HG03520 (cell line): Measurements from ENCODE around the gene NF2.

ENCODE experiments used
- ATAC-seq: cut with Tn5 transposase; IDR thresholded peaks from one replicate; pipeline ENCODE4 v1.9.1; 2021; ENCODE audit warnings: mild to moderate bottlenecking, moderate library complexity; ENCODE audit not compliant: unreplicated experiment

NF2 gene

GRCh38 chr22:29660021-29660420, 56.6 kb downstream of the NF2 start:
- ATAC-seq, result no peak

GRCh38 chr22:29661336-29661735, 57.9 kb downstream of the NF2 start:
- no peak for ATAC-seq

GRCh38 chr22:29663180-29663821, 59.9 kb downstream of the NF2 start:
- no peak for ATAC-seq

- ATAC-seq, result no peak
Observed at GRCh38 chr22:29665486-29665885, 62.1 kb downstream of the NF2 start.

GRCh38 chr22:29668673-29669072, 65.2 kb downstream of the NF2 start:
- no peak for ATAC-seq

GRCh38 chr22:29670626-29671025, 67.2 kb downstream of the NF2 start:
- ATAC-seq, result no peak

- no peak for ATAC-seq
Observed at GRCh38 chr22:29673361-29674066, 70.1 kb downstream of the NF2 start.

GRCh38 chr22:29674121-29674520, 70.7 kb downstream of the NF2 start:
- no peak for ATAC-seq

- no peak for ATAC-seq
Observed at GRCh38 chr22:29679316-29679715, 75.9 kb downstream of the NF2 start.

- ATAC-seq, result no peak
Observed at GRCh38 chr22:29683536-29683935, 80.1 kb downstream of the NF2 start.

- no peak for ATAC-seq
Observed at GRCh38 chr22:29684244-29684643, 80.8 kb downstream of the NF2 start.

GRCh38 chr22:29689206-29689879, 85.9 kb downstream of the NF2 start:
- ATAC-seq, result no peak

- ATAC-seq, result no peak
Observed at GRCh38 chr22:29689880-29690213, 86.4 kb downstream of the NF2 start.

GRCh38 chr22:29690476-29690875, 87.0 kb downstream of the NF2 start:
- ATAC-seq, result no peak

GRCh38 chr22:29691636-29692326, 88.3 kb downstream of the NF2 start:
- ATAC-seq, result no peak

- no peak for ATAC-seq
Observed at GRCh38 chr22:29692327-29692640, 88.9 kb downstream of the NF2 start.

GRCh38 chr22:29693161-29693560, 89.7 kb downstream of the NF2 start:
- no peak for ATAC-seq

- no peak for ATAC-seq
Observed at GRCh38 chr22:29693671-29694070, 90.2 kb downstream of the NF2 start.

- no peak for ATAC-seq
Observed at GRCh38 chr22:29695129-29695926, 91.9 kb downstream of the NF2 start.

- no peak for ATAC-seq
Observed at GRCh38 chr22:29697853-29698598, 94.6 kb downstream of the NF2 start.
